Smooth muscle cell (in vitro differentiated cells): ENCODE data around the gene E2F6. TPM values are rescaled to one million over a fixed set of nuclear protein-coding genes. Genes with fewer than 3 reads are reported as not detected.

ENCODE experiments used
- DNase-seq: peaks from one replicate; lab custom pipeline; 2025; ENCODE audit not compliant: unreplicated experiment; lab: John Stamatoyannopoulos, UW
- H2AFZ ChIP-seq: fragments of 200-600 bp; sonication (generic); 2 replicates; pipeline ENCODE4 v1.6.0; 2016; ENCODE audit warnings: antibody characterized with exemption, low read depth, mild to moderate bottlenecking
- H3F3A ChIP-seq: fragments of 200-600 bp; sonication (generic); 2 replicates; pipeline ENCODE4 v1.6.0; 2017; ENCODE audit warnings: antibody characterized with exemption, low read depth
- H3K27ac ChIP-seq: fragments of 200-600 bp; sonication (generic); 2 replicates; pipeline ENCODE4 v1.5.1; 2016; ENCODE audit warnings: low read depth, mild to moderate bottlenecking
- H3K27me3 ChIP-seq: fragments of 200-600 bp; sonication (generic); 2 replicates; pipeline ENCODE4 v1.6.1; 2016; ENCODE audit warnings: low read depth, mild to moderate bottlenecking
- H3K36me3 ChIP-seq: fragments of 200-600 bp; sonication (generic); 2 replicates; pipeline ENCODE4 v1.5.1; 2016; ENCODE audit warnings: low read depth
- H3K4me1 ChIP-seq: fragments of 200-600 bp; sonication (generic); 2 replicates; pipeline ENCODE4 v1.5.1; 2016; ENCODE audit warnings: low read depth
- H3K4me2 ChIP-seq: fragments of 200-600 bp; sonication (generic); 2 replicates; pipeline ENCODE4 v1.6.0; 2016; ENCODE audit warnings: mild to moderate bottlenecking
- H3K4me3 ChIP-seq: fragments of 200-600 bp; sonication (generic); 2 replicates; pipeline ENCODE4 v1.5.1; 2016; ENCODE audit warnings: mild to moderate bottlenecking
- H3K79me2 ChIP-seq: fragments of 200-600 bp; sonication (generic); 2 replicates; pipeline ENCODE4 v1.6.0; 2016; ENCODE audit warnings: low read depth, mild to moderate bottlenecking
- H3K9ac ChIP-seq: fragments of 200-600 bp; sonication (generic); 2 replicates; pipeline ENCODE4 v1.6.0; 2016; ENCODE audit warnings: low read depth
- H3K9me3 ChIP-seq: fragments of 200-600 bp; sonication (generic); replicated peaks from 2 replicates; pipeline ENCODE4 v1.5.1; 2016; ENCODE audit warnings: low read depth
- H4K20me1 ChIP-seq: fragments of 200-600 bp; sonication (generic); 2 replicates; pipeline ENCODE4 v1.6.0; 2016; ENCODE audit warnings: low read depth
- WGBS: methylation state at CpG from one replicate; pipeline ENCODE4 v1.1.7; 2016; ENCODE audit warnings: low lambda C conversion rate; 5-methylcytosine and 5-hydroxymethylcytosine counted together
- polyA plus RNA-seq: library from polyadenylated mRNA; unstranded; fragments of >200 nt; fragmentation: Nextera tagmentation; extraction: Ambion mirVana; gene quantifications from 2 replicates; pipeline ENCODE4 v1.2.1, GENCODE V29; 2016
- total RNA-seq: library from RNA; depleted of rRNA; stranded (reverse); fragments of >200 nt; gene quantifications from 2 replicates; pipeline ENCODE4 v1.2.3, GENCODE V29; 2014
- TF ChIP-seq, protein P1 (sequence below): fragments of 200-600 bp; sonication (generic); IDR thresholded peaks from 2 replicates; pipeline ENCODE4 v1.5.1; 2017; ENCODE audit warnings: borderline replicate concordance, mild to moderate bottlenecking, antibody characterized with exemption; ENCODE audit not compliant: insufficient read depth, poor library complexity, severe bottlenecking

Gene E2F6
- total and polyA plus RNA-seq, 2 experiments from 2014 or later = 17.5 to 18.0 TPM

DNA sequence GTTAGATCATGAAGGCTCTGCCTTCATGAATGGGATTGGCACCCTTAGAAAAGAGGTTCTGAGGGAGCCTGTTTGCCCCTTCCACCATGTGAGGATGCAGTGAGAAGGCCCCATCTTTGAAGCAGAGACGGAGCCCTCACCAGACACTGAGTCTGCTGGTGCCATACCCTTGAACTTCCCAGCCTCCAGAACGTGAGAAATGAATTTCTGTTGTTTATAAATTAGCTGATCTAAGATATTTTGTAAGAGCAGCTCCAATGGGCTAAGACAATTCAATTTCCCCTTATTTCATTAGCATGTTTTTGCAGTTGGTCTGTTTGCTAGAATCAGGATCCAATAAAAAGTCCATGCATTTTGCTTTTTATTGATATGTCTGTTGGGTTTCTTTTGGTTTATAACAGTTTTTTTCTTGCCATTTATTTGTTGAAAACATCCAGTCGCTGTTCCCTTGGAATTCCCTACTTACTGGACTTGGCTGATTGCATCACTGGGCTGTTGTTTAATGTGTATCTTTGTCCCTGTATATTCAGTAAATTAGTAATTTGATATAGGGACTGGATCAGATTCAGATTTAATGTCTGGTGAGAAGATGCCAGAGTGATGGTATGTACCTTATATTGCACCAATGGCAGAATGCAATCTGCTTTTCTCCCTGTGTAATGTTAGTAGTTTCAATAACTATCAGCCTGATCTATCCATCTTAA lies 43.8 kb upstream of the E2F6 start:
- Histone ChIP-seq H3K36me3 (no peaks in the 10 kb centered on the region), H3K4me3 (no peak overlapping the region), H3K79me2 (no peaks in the 10 kb centered on the region), H3K27ac (no peak overlapping the region), H3K4me2 (no peak overlapping the region), H4K20me1 (no peaks in the 10 kb centered on the region), H3F3A (no peaks in the 10 kb centered on the region), H3K27me3 (no peaks in the 10 kb centered on the region), H3K4me1 (peaks cover 13% of the 10 kb centered on the region), H3K9ac (no peak overlapping the region), H2AFZ (no peak overlapping the region), H3K9me3 (no peaks in the 10 kb centered on the region)
- no peak for DNase-seq
- TF ChIP-seq, protein P1, sequence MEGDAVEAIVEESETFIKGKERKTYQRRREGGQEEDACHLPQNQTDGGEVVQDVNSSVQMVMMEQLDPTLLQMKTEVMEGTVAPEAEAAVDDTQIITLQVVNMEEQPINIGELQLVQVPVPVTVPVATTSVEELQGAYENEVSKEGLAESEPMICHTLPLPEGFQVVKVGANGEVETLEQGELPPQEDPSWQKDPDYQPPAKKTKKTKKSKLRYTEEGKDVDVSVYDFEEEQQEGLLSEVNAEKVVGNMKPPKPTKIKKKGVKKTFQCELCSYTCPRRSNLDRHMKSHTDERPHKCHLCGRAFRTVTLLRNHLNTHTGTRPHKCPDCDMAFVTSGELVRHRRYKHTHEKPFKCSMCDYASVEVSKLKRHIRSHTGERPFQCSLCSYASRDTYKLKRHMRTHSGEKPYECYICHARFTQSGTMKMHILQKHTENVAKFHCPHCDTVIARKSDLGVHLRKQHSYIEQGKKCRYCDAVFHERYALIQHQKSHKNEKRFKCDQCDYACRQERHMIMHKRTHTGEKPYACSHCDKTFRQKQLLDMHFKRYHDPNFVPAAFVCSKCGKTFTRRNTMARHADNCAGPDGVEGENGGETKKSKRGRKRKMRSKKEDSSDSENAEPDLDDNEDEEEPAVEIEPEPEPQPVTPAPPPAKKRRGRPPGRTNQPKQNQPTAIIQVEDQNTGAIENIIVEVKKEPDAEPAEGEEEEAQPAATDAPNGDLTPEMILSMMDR = no peak
- WGBS = 83% methylated on average over 3 of the region's 3 CpGs

- Histone ChIP-seq H2AFZ (no peak overlapping the region), H3K36me3 (no peaks in the 10 kb centered on the region), H3K79me2 (peaks cover 4% of the 10 kb centered on the region), H3K9ac (no peak overlapping the region), H3K4me1 (peaks cover 8% of the 10 kb centered on the region), H3K4me2 (no peak overlapping the region), H3K27me3 (no peaks in the 10 kb centered on the region), H3K9me3 (peaks cover 4% of the 10 kb centered on the region), H3K4me3 (no peak overlapping the region), H4K20me1 (no peaks in the 10 kb centered on the region), H3K27ac (no peak overlapping the region), H3F3A (no peaks in the 10 kb centered on the region)
- TF ChIP-seq, protein P1 = no peak
- 81% methylated on average over 8 of the region's 8 CpGs for WGBS
- DNase-seq = no peak
Measured at GRCh38 chr2:11508279-11508678, 42.3 kb upstream of the E2F6 start.

DNA sequence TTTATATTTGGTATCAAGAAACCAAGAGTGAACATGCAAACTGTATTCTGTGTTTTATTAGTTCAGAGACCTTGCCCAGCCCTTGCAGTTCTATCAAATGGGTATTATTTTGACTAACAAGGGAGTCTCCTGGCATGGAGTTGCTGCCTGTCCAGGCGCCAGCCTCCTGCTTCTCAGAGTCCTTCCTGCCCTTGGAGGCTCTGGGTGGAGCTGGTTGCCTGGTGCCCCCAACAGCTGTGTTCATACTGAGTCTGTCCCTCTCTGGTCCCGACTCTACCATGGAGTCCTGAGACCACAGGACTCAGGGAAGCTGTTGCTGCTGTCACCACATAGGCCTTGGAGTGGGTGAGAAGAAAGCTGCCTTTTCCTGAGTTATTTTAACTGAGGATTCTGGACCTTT lies 41.6 kb upstream of the E2F6 start:
- peaks cover under 1% of the 10 kb centered on the region for H3K4me1 ChIP-seq
- H3K4me3 ChIP-seq = no peak overlapping the region
- no peak overlapping the region for H2AFZ ChIP-seq
- no peaks in the 10 kb centered on the region for H3K27me3 ChIP-seq
- no peak overlapping the region for H3K4me2 ChIP-seq
- H3K36me3 ChIP-seq = no peaks in the 10 kb centered on the region
- 75% methylated on average over 2 of the region's 2 CpGs for WGBS
- peaks cover 4% of the 10 kb centered on the region for H3K79me2 ChIP-seq
- H3F3A ChIP-seq = no peaks in the 10 kb centered on the region
- no peak for DNase-seq
- TF ChIP-seq, protein P1 = no peak
- no peaks in the 10 kb centered on the region for H4K20me1 ChIP-seq
- no peak overlapping the region for H3K9ac ChIP-seq
- H3K9me3 ChIP-seq = peaks cover 5% of the 10 kb centered on the region
- no peak overlapping the region for H3K27ac ChIP-seq

- no peak overlapping the region for H3K4me3 ChIP-seq
- no peaks in the 10 kb centered on the region for H3K27me3 ChIP-seq
- TF ChIP-seq, protein P1 = no peak
- DNase-seq = no peak
- no peaks in the 10 kb centered on the region for H4K20me1 ChIP-seq
- H2AFZ ChIP-seq = no peak overlapping the region
- H3K9me3 ChIP-seq = peaks cover 5% of the 10 kb centered on the region
- no peak overlapping the region for H3K4me2 ChIP-seq
- H3K9ac ChIP-seq = no peak overlapping the region
- WGBS = 62% methylated on average over 3 of the region's 3 CpGs
- peaks cover 4% of the 10 kb centered on the region for H3K79me2 ChIP-seq
- H3F3A ChIP-seq = no peaks in the 10 kb centered on the region
- H3K27ac ChIP-seq = no peak overlapping the region
- H3K4me1 ChIP-seq = no peaks in the 10 kb centered on the region
- no peaks in the 10 kb centered on the region for H3K36me3 ChIP-seq
Measured at GRCh38 chr2:11506611-11506969, 40.6 kb upstream of the E2F6 start.
